NCI-H82 treated with DMSO at 0.1 percent for 48 hours (cell line): ENCODE measurements around the gene CD82.
A peak's percentile ranks its signal among the peaks of the same experiment; 100 is the strongest.
"Not testable (repeated sequence)": the region's sequence is repeated elsewhere in the genome, so short reads cannot be mapped to it uniquely, and the experiment has no call there.

Source experiments
- DNase-seq: peaks from one replicate; lab custom pipeline; 2025; ENCODE audit not compliant: unreplicated experiment; lab: John Stamatoyannopoulos, UW

CD82 gene

DNA sequence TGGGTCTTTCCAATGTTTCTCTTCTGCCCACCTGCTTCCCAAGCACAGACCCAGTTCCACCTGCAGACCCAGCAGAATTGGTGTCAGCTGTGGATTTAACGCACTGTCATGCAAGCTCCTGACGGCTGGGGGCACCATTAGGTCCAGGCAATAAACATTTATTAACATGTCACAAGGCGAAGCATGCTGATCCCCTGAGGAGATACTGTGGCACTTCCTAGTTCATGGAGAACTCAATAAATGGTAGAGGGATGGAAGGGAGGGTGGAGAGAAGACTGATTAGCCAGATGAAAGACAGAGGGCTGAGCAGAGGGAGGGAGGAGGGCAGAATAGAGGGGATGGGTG is 93.0 kb downstream of the CD82 start:
- peak; percentile 44 for DNase-seq

DNA sequence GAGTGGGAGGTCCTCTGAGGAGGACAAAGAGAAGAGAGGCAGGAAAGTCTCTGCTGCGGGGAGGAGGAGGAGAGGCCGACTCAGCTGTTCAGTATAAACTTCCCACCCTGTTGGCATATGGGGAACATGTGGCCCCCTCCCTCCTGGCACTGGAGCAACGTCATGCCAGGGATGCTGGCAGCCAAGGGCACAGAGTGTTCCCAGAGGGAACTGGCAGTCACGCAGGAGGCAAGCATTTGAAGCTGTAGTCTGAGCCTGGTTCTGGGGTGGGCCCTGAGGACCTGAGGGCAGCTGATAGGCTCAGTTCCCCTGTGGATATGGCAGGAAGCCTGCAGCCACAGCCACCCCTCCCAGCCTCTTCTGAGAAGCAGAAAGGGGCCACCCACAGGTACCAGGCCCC is 94.2 kb downstream of the CD82 start:
- DNase-seq, result no peak

DNA sequence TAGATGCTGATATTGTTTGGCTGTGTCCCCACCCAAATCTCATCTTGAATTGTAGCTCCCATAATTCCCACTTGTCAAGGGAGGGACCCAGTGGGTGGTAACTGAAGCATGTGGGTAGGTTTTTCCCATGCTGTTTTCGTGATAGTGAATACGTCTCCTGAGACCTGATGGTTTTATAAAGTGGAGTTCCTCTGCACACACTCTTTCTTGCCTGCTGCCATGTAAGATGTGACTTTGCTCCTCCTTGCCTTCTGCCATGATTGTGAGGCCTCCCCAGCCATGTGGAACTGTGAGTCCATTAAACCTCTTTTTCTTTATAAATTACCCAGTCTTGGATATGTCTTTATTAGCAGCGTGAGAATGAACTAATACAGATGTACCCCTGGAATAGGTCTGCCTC is 95.1 kb downstream of the CD82 start:
- not testable (repeated sequence) for DNase-seq

DNA sequence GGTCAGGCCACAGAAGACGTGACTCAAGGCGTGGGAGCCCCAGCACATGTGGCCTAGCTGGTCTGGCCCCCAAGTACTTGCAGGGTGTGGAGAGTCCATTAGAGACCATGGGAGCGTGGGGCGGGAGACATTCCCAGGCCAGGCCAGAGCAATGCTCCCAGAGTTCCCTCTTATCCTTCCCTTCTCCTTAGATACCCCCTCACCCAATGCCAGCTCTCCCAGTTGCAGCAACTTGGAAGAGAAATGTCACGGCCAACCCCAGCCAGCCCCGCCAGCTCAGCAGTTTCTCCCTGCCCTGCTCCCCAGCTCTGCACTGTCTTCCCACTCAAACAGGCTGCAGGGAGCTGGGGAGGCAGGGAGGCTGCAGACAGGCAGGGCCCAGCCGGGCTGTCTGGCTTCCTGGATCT is 95.9 kb downstream of the CD82 start:
- no peak for DNase-seq
